Kidney tubule cell (primary cell): ENCODE results near the gene UNC79.

Experiments used
- DNase-seq: peaks from one replicate; pipeline ENCODE4 v3.0.0-alpha.2; 2018; ENCODE audit warnings: low spot score

UNC79 gene

GRCh38 chr14:93548102-93548843 is 117.5 kb downstream of the UNC79 start:
- DNase-seq: peak; percentile 95

GRCh38 chr14:93549595-93549994 is 118.9 kb downstream of the UNC79 start:
- peak; percentile 32 for DNase-seq

DNA sequence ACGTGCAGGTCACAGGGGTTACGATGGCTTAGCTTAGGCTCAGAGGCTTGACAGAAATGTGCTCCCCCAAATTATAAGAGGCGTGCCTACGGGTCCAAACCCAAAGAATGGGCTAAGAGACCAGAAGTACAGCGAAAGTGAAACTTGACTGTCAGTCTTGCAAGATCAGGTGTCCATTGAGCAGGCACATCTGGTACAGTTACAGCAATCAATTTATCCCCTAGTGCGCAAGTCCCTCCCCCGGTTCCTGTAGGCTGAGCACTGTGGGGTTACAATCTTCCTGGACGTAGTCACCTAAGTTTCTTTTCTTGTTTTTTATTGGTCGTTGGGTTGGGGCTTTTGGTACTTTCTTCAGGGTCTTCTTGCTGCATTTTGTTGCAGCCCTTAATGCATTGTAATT is 134.2 kb downstream of the UNC79 start:
- no peak for DNase-seq

- DNase-seq: no peak
Observed at GRCh38 chr14:93566065-93566693, 135.4 kb downstream of the UNC79 start.

DNA sequence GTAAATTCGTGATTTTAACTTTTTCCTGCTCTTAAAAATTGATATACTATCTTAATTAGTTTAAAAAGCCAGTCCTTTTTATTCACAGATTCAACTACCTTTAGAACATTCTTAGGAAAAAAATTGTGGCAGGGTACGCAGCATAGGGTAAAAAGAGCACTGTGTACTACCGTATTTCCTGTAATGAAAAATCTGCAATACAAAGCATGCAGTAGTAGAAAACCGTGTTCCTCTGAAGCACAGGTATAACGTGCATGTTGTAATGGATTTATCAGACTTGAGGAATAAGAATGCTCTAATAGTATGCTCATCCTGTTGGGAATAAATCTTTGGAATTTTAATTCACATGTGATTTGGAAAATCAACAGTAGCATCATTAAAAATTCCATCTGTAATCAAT is 140.5 kb downstream of the UNC79 start:
- no peak for DNase-seq

- DNase-seq: no peak
Observed at GRCh38 chr14:93579178-93579577, 148.4 kb downstream of the UNC79 start.

- DNase-seq: no peak
Observed at GRCh38 chr14:93582516-93582915, 151.8 kb downstream of the UNC79 start.

GRCh38 chr14:93587330-93587729 is 156.6 kb downstream of the UNC79 start:
- no peak for DNase-seq

GRCh38 chr14:93591506-93591905 is 160.8 kb downstream of the UNC79 start:
- no peak for DNase-seq

- DNase-seq: no peak
Observed at GRCh38 chr14:93592786-93593185, 162.0 kb downstream of the UNC79 start.

DNA sequence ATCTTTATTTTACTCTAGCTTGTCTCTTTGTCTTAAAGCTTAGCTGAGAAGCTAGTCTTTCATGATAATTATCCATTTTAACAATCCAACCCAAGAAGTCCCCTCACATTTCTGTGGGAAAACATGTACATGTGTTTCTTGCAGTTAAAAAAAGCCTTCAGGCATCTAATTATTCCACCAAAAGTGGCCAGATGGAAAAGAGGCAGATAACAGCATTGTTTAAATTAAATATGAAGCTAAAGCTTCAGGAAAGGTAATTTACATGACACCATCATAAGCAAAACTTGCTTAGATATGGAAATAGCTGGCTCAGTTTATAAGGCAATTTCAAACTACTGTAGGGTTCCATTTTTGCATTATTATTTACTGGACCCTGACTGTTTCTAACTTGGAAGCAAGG is 175.4 kb downstream of the UNC79 start:
- DNase-seq: no peak

GRCh38 chr14:93619176-93619793 is 188.5 kb downstream of the UNC79 start:
- peak; percentile 57 for DNase-seq

- no peak for DNase-seq
Observed at GRCh38 chr14:93628048-93628447, 197.3 kb downstream of the UNC79 start.

DNA sequence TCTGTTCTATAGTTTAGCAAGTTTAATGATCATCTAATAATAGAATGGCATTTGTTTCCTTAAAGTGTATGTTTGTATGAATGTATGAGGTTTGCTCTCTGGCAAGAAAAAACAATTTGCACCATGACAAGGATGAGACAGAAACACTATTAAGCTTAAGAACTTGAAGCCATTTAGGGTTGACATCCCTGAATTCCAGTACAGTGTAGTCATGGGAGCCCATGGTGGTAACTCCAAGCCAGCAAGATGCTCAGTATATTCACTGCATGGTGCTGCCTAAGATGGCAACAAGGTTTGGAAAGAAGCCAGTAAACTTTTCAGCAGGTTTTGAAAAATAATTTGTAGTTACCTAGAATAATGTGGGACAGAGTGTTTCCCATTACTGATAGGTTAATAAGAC is 198.9 kb downstream of the UNC79 start:
- peak; percentile 58 for DNase-seq

DNA sequence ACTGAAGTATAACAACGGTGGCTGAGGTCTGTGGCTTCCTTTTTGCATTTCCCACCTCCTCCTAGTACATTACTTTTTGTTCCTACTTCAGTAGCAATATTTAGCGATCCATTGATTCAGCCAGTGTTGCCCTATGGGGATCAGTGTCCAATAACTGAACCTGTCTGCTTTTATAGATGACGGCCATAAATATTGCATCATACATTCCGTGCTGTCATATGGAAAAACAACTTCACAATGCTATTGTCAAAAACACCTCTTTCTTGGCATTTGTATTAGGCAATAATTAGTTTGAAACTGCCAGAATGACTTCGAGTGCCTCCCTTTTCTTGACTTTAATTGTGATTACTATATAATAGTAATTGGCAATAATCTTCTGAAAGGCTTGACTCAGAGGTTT is 208.1 kb downstream of the UNC79 start:
- DNase-seq: no peak

- no peak for DNase-seq
Observed at GRCh38 chr14:93643127-93643526, 212.4 kb downstream of the UNC79 start.

DNA sequence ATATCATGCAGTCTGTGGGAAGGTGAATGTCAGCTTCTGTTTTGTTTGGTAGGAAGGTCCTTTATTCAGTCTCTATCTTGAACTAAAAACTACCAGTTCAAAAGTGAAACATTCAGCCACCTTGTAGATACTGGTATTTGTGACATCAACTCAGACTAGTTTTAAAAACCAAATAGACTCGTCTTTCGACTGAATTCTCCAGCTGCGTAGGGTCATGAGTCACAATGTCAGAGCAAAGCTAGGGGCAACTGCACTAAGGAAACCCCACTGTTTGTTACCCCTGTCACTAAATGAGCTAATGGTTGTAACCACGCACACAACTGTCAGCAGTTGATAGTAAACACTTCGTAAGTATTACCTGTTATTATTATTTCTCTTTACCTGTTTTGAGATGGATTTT is 212.9 kb downstream of the UNC79 start:
- DNase-seq: no peak

DNA sequence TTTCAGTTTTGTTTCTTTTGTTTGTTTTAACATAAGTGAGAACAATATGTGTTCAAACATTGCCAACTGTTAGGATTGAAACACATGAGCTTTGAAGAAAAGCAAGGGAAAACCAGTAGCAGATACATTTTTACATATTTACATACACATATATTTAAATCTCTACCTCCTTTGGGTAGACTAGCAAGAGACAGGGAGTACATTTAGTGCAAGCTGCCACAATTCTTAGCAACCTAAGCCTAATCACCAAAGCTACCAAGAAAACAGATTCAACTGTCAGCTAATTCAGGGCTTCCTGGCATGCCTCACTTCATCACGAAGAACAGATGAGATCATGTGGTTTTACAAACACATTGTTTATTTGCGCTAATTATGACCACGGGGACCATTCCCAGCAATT is 214.5 kb downstream of the UNC79 start:
- no peak for DNase-seq

DNA sequence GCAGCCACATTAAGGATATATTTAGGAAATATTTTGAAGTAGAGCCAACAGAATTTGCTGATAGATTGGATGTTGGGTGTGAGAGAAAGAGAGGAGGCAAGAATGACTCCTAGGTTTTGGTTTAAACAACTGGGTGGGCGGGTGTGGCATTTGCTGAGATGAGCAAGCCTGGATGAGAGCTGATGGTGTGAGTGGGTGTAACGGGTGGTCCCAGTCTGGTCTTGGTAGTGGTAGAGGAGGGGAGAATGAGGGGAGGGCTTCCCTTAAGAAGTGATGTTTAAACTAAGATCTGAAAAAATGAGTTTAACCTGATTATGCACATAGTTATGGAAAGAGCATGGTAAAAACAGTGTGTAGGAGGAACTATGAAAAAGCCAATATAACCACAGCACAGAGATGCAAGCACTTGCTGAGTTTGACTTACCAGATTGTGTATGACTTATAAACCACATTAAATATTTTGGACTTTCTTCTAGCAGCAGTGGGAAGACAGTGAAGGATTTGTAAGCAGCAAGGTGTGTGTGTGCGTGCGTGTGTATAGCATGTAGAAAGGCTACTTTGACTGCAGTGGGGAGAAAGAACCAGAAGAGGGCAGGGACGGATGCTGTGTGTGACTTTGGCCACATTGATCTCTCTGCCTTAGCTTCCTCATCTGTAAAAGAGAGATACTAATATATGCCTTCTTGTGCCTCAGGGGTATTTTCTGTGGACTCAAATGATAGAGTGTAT is 217.9 kb downstream of the UNC79 start:
- DNase-seq: peak; percentile 30

- DNase-seq: no peak
Observed at GRCh38 chr14:93654599-93654998, 223.9 kb downstream of the UNC79 start.

DNA sequence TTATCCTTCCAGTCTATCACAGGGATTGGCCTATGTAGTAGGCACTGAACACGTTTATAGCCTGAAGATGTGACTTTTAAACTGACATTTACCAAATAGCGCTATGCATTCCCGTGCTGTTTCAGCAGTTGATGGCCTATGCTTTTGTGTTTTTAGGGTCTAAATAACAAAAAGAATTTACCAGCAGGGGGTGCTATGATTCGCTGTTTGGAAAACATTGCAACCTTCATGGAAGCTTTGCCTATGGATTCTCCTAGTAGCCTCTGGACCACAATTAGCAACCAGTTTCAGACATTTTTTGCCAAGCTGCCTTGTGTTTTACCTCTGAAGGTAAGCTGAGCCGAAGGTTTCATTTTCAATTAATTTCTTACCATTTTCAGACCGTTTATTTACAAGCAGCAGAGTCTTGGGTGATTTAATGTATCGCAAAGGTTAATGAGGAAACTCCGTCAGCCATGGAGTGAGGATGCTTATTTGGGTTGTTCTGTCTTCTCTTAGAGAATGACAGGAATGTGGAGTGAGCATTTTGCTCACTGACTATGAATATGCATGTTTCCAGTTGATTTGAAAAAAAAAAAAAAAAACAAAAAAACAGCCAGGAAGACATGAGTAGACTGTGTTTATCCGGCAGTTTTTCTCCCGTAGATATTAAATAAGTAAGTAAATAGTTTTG is 224.5 kb downstream of the UNC79 start:
- DNase-seq: peak; percentile 68

- no peak for DNase-seq
Observed at GRCh38 chr14:93657875-93658274, 227.1 kb downstream of the UNC79 start.
